K562 (cell line): ENCODE measurements around the gene SYVN1. TPM values are rescaled to one million over a fixed set of nuclear protein-coding genes. Genes with fewer than 3 reads are reported as not detected.

ENCODE experiments used
- AFF4 ChIP-seq: sonication (generic); formaldehyde crosslinking; IDR thresholded peaks from 2 replicates; pipeline ENCODE4 v1.8.0; 2023; ENCODE audit warnings: mild to moderate bottlenecking, missing genetic modification reagents
- CBX3 ChIP-seq, 2 experiments: IDR thresholded peaks; 1 replicate in 1 of 2; 2 replicates in 1 of 2; pipeline ENCODE4 v1.6.1; 2012; ENCODE audit warnings: inconsistent platforms in 2 of 2, low read length in 2 of 2, borderline replicate concordance in 1 of 2, control low read depth in 1 of 2
- CHD2 ChIP-seq: IDR thresholded peaks from 2 replicates; pipeline ENCODE4 v1.6.1; 2011; ENCODE audit warnings: low read depth, low read length
- CREM ChIP-seq: IDR thresholded peaks from 2 replicates; pipeline ENCODE4 v1.6.1; 2014; ENCODE audit warnings: antibody characterized with exemption, low read depth
- ELF4 ChIP-seq: fragments of 450-650 bp; formaldehyde crosslinking; IDR thresholded peaks from 2 replicates; pipeline ENCODE4 v1.4.0; 2022; ENCODE audit warnings: missing genetic modification characterization
- HMG20A ChIP-seq: fragments of 450-650 bp; formaldehyde crosslinking; conservative IDR thresholded peaks from 2 replicates; pipeline ENCODE4 v1.4.0; 2020; ENCODE audit warnings: mild to moderate bottlenecking, mixed read lengths
- SREBF2 ChIP-seq: sonication (generic); formaldehyde crosslinking; IDR thresholded peaks from 2 replicates; pipeline ENCODE4 v1.4.0; 2020; ENCODE audit warnings: mild to moderate bottlenecking, missing genetic modification reagents
- TFAP4 ChIP-seq: sonication (generic); formaldehyde crosslinking; IDR thresholded peaks from 2 replicates; pipeline ENCODE4 v1.8.0; 2022; ENCODE audit warnings: missing genetic modification reagents, mild to moderate bottlenecking, moderate library complexity, borderline replicate concordance
- THRA ChIP-seq: fragments of 450-650 bp; IDR thresholded peaks from 2 replicates; pipeline ENCODE4 v1.6.1; 2017; ENCODE audit warnings: mild to moderate bottlenecking, moderate library complexity
- YY1 ChIP-seq, 3 experiments: IDR thresholded peaks; 2 replicates each; pipeline ENCODE4 v1.6.1; 2011; ENCODE audit warnings: low read length in 2 of 3, mild to moderate bottlenecking in 2 of 3, moderate library complexity in 2 of 3, borderline replicate concordance in 1 of 3, control low read depth in 1 of 3, low read depth in 1 of 3; ENCODE audit not compliant: insufficient read depth in 3 of 3, insufficient replicate concordance in 2 of 3, control insufficient read depth in 1 of 3, insufficient read length in 1 of 3; ENCODE audit errors: extremely low read depth in 1 of 3
- ZBTB2 ChIP-seq: fragments of 450-650 bp; IDR thresholded peaks from 2 replicates; pipeline ENCODE4 v1.6.1; 2016; ENCODE audit warnings: antibody characterized with exemption
- ZNF518B ChIP-seq: fragments of 250-450 bp; sonication (Bioruptor Pico); IDR thresholded peaks from 2 replicates; pipeline ENCODE4 v1.5.0; 2021; ENCODE audit warnings: mild to moderate bottlenecking, moderate library complexity
- ZNF583 ChIP-seq: fragments of 250-450 bp; sonication (Bioruptor Pico); IDR thresholded peaks from 2 replicates; pipeline ENCODE4 v1.4.0; 2020
- ZNF77 ChIP-seq: fragments of 250-450 bp; sonication (Bioruptor Pico); IDR thresholded peaks from 2 replicates; pipeline ENCODE4 v1.5.0; 2020
- ZNF780A ChIP-seq: fragments of 250-450 bp; sonication (Bioruptor Pico); IDR thresholded peaks from 2 replicates; pipeline ENCODE4 v1.5.0; 2021; ENCODE audit warnings: mild to moderate bottlenecking
- polyA plus RNA-seq, 8 experiments: library from polyadenylated mRNA; depleted of rRNA in 4 of 8; stranded (reverse) in 5 of 8; unstranded in 3 of 8; fragments of >200 nt; fragmentation: Nextera tagmentation in 2 of 8; fragmentation: Illumina TruSeq in 1 of 8; extraction: Ambion mirVana in 2 of 8; extraction: Trizol in 1 of 8; gene quantifications; 2 replicates each; pipeline versions ENCODE4 v1.2.1 to v1.2.3, GENCODE V29; 2011 to 2014; ENCODE audit warnings: inconsistent platforms in 1 of 8, missing spikeins in 1 of 8
- total RNA-seq, 7 experiments: library from RNA; depleted of rRNA in 6 of 7; stranded (reverse); fragments of >200 nt in 6 of 7; fragmentation: Illumina TruSeq in 2 of 7; extraction: Trizol in 2 of 7; gene quantifications; 2 replicates each; pipeline versions ENCODE4 v1.2.1 to v1.2.3, GENCODE V29; 2011 to 2021; ENCODE audit warnings: low replicate concordance in 1 of 7

The SYVN1 gene
- total and polyA plus RNA-seq, 9 of the 15 experiments (the other 6 are each of a cell fraction or from before 2014, with no cell fraction given): 0.41 to 47.4 (median 9.9) TPM

- peak; percentile 70 for TF ChIP-seq AFF4 (CRISPR knock-in tag)
- TF ChIP-seq SREBF2 (CRISPR knock-in tag): peak; percentile 66; the same call in 1 of the 2 replicates
- no peak for TF ChIP-seq ZNF77 (CRISPR knock-in tag)
- no peak for TF ChIP-seq ZNF518B
- peak; percentile 86 for TF ChIP-seq TFAP4 (CRISPR knock-in tag)
- peak; percentile 52 for TF ChIP-seq CHD2
- TF ChIP-seq CREM: peak; percentile 100
- TF ChIP-seq YY1 (IDR thresholded peaks at IDR 0.05; ENCODE audit: borderline replicate concordance in 1 of 3, control insufficient read depth in 1 of 3, extremely low read depth in 1 of 3, insufficient read depth in 3 of 3, insufficient read length in 1 of 3, insufficient replicate concordance in 2 of 3, low read depth in 1 of 3, low read length in 2 of 3): peak in 2 of 3 experiments; percentile 71 to 83
- TF ChIP-seq CBX3 (IDR thresholded peaks at IDR 0.05; ENCODE audit: borderline replicate concordance in 1 of 2, low read length in 2 of 2): no peak; a peak in 1 of 3 replicates
- TF ChIP-seq ELF4 (CRISPR knock-in tag): peak; percentile 96
- TF ChIP-seq ZBTB2: 0 out of 2 replicates have a peak, but pooled peaks have one; percentile 18
- TF ChIP-seq THRA: no peak
- TF ChIP-seq ZNF583: peak; percentile 41; the same call in 1 of the 2 replicates
- no peak for TF ChIP-seq HMG20A (CRISPR knock-in tag)
- no peak for TF ChIP-seq ZNF780A (CRISPR knock-in tag)
These were observed 50.3 kb downstream of the SYVN1 start, which contains the start of the genes CDCA5 and ZFPL1 (continued) for GRCh38 chr11:65083834-65084597.
